Dermis lymphatic vessel endothelial cell (primary cell): ENCODE data around the gene FAM234A. TPM values are rescaled to one million over a fixed set of nuclear protein-coding genes. Genes with fewer than 3 reads are reported as not detected.

Experiments used
- total RNA-seq: library from RNA; depleted of rRNA; stranded (reverse); fragments of >200 nt; gene quantifications from 2 replicates; pipeline ENCODE4 v1.2.1, GENCODE V29; 2014

Gene FAM234A, protein sequence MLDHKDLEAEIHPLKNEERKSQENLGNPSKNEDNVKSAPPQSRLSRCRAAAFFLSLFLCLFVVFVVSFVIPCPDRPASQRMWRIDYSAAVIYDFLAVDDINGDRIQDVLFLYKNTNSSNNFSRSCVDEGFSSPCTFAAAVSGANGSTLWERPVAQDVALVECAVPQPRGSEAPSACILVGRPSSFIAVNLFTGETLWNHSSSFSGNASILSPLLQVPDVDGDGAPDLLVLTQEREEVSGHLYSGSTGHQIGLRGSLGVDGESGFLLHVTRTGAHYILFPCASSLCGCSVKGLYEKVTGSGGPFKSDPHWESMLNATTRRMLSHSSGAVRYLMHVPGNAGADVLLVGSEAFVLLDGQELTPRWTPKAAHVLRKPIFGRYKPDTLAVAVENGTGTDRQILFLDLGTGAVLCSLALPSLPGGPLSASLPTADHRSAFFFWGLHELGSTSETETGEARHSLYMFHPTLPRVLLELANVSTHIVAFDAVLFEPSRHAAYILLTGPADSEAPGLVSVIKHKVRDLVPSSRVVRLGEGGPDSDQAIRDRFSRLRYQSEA
- total RNA-seq, result 35.3 and 41.0 TPM in 2 replicates

DNA sequence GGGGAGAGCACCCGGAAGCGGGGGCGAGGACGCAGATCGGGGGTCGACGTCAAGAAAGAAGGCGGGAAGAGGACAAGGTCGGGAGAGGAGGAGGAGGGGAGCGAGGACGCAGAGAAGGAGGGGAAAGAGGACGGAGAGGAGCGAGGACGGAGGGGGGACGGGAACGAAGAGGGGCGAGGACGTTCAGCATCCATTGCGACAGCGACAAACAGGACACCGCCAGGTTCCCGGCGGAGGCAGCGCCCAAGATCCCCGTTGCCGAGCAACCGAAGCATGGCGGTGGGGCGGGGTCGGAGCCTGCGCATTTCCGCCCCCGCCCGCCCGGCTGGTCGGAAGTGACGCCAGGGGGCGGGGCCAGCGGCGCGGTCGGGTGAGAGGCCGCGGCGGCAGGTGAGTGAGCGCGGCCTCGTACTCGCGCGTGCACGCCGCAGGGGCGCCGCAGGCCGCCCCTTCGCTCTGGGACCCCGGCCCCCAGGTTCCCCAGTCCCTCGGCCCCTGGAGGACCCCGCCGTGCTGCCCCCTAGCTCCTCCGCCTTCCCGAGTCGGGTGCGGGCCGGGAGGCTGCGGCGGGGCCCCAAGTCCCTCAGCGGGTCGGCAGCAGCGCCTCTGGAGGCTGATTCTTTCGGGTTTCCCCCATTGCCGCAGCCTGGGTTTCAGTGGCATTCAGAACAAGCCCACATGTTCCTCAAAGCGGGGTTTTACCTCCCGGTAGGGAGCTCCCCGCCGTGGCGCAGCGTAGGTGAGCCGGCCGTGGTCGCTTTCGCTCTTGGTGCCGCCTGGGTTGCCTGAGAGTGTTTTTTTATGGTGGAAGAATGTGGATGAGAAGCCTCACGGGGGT, at the start of gene FAM234A:
FAM234A (plus strand) TSS at position 354 of the 838 bp plus-strand sequence. CDS start 19,593 bp downstream, outside the sequence.

DNA sequence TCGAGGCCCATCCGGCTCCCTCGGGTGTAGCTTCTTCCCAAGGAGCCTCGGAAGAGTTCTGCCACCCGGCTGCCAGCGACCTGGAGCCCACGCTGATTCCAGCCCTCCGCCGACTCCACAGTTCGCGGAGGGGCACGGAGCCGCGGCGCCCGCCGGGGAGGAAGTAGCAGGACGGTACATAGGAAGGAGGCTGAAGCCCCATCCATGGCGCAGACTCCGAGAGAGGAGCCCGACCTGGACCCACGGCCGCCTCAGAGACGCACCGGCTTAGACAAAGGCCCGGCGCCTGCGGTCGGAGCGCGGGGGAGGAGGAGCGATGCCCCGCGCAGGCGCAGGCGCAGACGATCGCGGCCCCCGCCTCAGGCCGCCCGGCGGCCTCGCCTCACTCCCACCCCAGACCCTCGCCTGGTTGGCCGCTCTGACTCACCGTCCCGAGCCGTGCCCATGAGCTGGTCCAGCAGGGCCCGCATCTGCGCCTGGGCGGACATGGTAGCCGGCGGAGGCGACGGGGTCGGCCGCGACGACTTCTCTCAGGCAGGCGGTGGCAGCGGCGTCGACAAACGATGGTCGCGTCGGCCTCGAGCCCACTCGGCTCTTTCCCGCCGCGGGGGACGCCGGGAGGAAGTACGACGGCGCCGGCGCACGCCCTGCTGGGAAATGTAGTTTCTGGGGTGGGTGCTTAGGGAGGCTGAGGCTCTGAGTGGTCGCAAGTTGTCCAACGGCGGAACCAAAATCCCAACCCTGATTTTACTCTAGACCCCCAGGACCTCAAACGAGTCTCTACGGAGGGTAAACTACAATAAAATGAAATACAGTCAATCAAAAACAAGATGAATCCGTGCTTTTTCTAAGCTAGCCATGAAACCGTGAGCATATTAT, 5.5 kb upstream of the FAM234A start, which contains the start of gene LUC7L:
LUC7L (minus strand) TSS at position 598 of the 879 bp plus-strand sequence; CDS start at position 488, 110 bp downstream.

DNA sequence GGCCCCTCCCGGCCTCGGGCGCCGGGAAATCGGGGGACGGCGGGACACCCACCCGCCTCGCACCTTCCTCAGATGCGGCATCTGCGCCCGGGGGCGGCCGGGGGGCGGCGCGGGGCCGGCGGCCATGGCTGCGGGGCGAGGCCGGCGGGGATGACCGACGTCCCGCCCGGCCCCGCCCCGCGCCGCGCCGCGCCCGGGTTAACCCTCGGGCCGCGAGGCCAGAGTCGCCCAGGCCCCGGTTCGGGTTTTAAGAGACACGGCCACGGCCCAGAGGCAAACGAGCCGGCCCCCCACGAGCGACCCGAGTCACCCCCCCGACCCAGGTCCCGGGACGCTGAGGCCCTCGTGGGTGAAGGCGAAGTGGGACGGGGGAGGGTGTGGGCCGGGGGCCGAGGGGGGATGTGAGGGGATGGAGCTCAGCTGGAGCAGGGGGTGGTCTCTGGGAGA, 41.2 kb downstream of the FAM234A start, which contains the start of gene RGS11:
RGS11 (minus strand) TSS at position 159 of the 447 bp plus-strand sequence; CDS start at position 126, 33 bp downstream.

DNA sequence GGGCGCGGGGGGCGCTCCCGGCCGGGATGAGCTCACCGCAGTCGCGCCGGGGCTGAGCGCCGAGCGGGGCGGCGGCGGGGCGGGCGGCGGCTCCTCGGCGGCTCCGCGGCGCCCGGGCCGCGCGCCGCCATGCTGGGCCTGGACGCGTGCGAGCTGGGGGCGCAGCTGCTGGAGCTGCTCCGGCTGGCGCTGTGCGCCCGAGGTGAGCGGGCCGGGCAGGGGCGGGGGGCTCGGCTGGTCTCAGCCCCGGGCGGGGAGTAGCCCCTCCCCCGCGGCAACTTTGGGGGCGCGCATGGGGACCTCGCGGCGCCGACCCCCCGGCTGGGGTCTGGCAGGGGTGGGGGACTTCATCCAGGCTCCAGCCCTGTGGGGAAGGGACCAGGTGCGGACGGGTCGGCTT, 45.9 kb downstream of the FAM234A start, which contains the start of gene ARHGDIG:
ARHGDIG (plus strand) TSS at position 40 of the 400 bp plus-strand sequence; CDS start at position 130, 90 bp downstream.

DNA sequence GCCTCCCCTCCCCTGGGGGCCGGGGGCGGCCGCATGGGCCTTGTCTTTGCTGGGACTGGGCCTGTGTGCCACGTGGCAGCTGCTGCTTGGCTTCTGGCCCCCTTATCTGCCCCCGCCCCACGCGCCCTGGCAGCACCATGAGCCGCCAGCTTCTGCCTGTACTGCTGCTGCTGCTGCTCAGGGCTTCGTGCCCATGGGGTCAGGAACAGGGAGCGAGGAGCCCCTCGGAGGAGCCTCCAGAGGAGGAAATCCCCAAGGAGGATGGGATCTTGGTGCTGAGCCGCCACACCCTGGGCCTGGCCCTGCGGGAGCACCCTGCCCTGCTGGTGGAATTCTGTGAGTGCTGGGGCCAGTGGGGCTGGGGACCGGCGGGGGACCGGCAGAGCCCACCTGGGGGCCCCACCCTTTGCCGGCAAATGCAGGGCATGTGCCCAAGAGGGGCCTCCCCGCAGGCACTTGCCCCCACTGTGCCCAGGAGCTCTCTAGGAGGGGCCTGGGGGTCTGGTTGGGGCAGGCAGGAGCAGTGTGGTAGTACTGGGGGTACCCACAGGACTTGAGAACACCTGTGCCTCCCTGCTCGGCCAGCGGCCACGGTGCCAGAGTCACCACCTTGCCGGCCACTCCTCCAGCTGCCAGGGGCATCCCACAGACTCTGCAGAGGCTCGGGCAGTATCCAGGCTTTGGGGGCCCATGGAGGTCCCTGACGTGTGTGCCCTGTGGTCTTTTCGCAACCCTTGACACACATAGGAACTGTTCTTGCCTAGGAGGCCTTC, 48.6 kb downstream of the FAM234A start, which contains the start of gene PDIA2:
PDIA2 (plus strand) TSS at position 132 of the 773 bp plus-strand sequence; CDS start at position 138, 6 bp downstream.

Other genes with a start within 250 kb of the FAM234A start
- 4.0 and 4.8 TPM in 2 replicates for gene POLR3K, start 181.2 kb upstream of the FAM234A start, total RNA-seq
- gene SNRNP25, start 181.0 kb upstream of the FAM234A start, total RNA-seq, result 14.0 and 17.5 TPM in 2 replicates
- gene RHBDF1, start 162.2 kb upstream of the FAM234A start, total RNA-seq, result 9.8 and 17.0 TPM in 2 replicates
- 181 and 206 TPM in 2 replicates for gene MPG, start 156.6 kb upstream of the FAM234A start, total RNA-seq
- 2.8 and 4.0 TPM in 2 replicates for gene NPRL3, start 96.1 kb upstream of the FAM234A start, total RNA-seq
- gene HBZ, start 82.2 kb upstream of the FAM234A start, total RNA-seq, result not detected in 2 replicates
- not detected in 2 replicates for gene HBM, start 68.8 kb upstream of the FAM234A start, total RNA-seq
- gene HBA2, start 61.9 kb upstream of the FAM234A start, total RNA-seq, result not detected in 2 replicates
- gene HBA1, start 58.1 kb upstream of the FAM234A start, total RNA-seq, result not detected in 2 replicates
- 0.17 and 0.33 TPM in 2 replicates for gene HBQ1, start 54.4 kb upstream of the FAM234A start, total RNA-seq
- gene LUC7L, start 5.4 kb upstream of the FAM234A start, total RNA-seq, result 21.2 and 36.2 TPM in 2 replicates
- gene RGS11, start 41.1 kb downstream of the FAM234A start, total RNA-seq, result under 0.01 and 0.33 TPM in 2 replicates
- gene ARHGDIG, start 45.8 kb downstream of the FAM234A start, total RNA-seq, result not detected in 2 replicates
- 0.09 and 0.11 TPM in 2 replicates for gene PDIA2, start 48.3 kb downstream of the FAM234A start, total RNA-seq
- gene AXIN1, start 117.9 kb downstream of the FAM234A start, total RNA-seq, result 16.1 and 18.0 TPM in 2 replicates
- gene MRPL28, start 135.7 kb downstream of the FAM234A start, total RNA-seq, result 55.8 and 65.9 TPM in 2 replicates
- gene PGAP6, start 147.2 kb downstream of the FAM234A start, total RNA-seq, result 62.1 and 67.1 TPM in 2 replicates
- gene NME4, start 162.4 kb downstream of the FAM234A start, total RNA-seq, result 31.6 and 32.1 TPM in 2 replicates
- 10.2 and 13.8 TPM in 2 replicates for gene DECR2, start 167.1 kb downstream of the FAM234A start, total RNA-seq
- gene RAB11FIP3, start 190.8 kb downstream of the FAM234A start, total RNA-seq, result 27.5 and 38.9 TPM in 2 replicates